ENCODE measurements around the gene SNX1. TPM values are rescaled to one million over a fixed set of nuclear protein-coding genes. Genes with fewer than 3 reads are reported as not detected.

SNX1 gene
- total and polyA plus RNA-seq, 2 of the 8 experiments (the other 6 are each of a cell fraction or from before 2014, with no cell fraction given), result 27.9 to 59.8 TPM

- TF ChIP-seq CHD7 (IDR thresholded peaks at IDR 0.05; ENCODE audit: insufficient replicate concordance, low read length) (no peak), ATF2 (IDR thresholded peaks at IDR 0.05; ENCODE audit: low read length) (no peak), KDM4A (IDR thresholded peaks at IDR 0.05; ENCODE audit: low read depth, low read length, severe bottlenecking) (no peak), GTF2F1 (IDR thresholded peaks at IDR 0.05; ENCODE audit: borderline replicate concordance, low read depth, low read length) (no peak)
These were observed 68.7 kb downstream of the SNX1 start (continued) for GRCh38 chr15:64164436-64164835.

Data from H1 (cell line).